DMS 273 (cell line): Measurements from ENCODE around the gene MEIOC.
"Not testable (repeated sequence)": the region's sequence is repeated elsewhere in the genome, so short reads cannot be mapped to it uniquely, and the experiment has no call there.

ENCODE experiments used
- DNase-seq: peaks from one replicate; lab custom pipeline; 2025; ENCODE audit not compliant: unreplicated experiment; lab: John Stamatoyannopoulos, UW

Gene MEIOC

DNA sequence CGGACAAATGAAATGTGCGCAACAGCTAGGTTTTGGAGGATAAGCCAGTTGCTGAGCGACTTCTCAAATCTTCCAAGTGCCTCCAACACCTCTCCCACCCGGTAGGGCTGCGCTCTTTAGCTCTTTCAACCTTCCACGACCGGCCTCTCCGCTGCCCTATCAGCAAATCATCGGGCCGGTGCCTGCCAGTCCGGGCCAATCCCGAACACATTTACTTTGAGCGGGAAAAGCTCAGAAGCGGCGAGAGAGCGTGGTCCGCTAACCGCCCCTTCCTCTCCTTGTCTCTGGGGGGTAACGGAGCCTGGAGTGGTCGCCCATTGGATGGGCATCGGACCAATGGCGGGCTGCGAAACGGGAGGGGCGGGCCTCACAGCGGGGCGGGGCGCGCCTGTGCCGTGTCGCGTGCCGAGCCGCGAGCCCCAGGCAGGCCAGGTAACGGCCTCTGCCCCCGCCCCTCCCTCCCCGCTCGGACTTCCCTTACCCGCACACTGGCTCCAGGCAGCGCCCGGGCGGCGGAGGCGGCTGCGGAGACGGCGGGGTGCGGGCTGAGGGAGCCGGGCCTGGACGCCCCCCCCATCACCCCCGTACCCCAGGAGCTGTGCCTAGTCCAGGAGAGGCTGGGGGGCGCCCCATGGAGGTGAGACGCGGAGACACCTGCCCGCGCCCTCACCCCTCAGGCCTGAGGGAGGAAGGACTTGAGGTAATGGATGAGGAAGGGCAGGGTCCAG, at the start of gene MEIOC:
Gene MEIOC (plus strand): TSS at position 486 of the 728 bp plus-strand sequence. CDS start 146 bp downstream, at position 632.
- DNase-seq: no peak

DNA sequence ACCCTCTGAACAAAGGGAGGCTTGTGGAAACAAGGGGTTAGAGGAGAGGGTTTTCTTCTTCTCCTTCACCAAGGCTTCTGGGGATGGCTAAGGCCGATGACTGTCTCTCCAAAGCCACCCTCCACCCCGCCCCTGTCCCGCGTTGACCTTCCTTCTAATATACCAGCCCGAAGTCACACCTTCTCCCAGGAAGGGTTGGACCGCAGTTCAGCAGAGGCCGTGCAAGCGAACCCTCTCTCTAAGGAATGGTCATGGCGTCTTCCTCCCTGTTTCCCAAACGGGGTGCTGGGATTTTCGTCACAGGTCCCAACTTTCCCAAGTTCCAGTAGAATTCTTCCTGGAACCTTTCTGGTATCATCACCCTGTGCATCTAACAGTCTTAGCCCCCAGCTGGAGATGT, 49.6 kb upstream of the MEIOC start:
- DNase-seq: no peak

DNA sequence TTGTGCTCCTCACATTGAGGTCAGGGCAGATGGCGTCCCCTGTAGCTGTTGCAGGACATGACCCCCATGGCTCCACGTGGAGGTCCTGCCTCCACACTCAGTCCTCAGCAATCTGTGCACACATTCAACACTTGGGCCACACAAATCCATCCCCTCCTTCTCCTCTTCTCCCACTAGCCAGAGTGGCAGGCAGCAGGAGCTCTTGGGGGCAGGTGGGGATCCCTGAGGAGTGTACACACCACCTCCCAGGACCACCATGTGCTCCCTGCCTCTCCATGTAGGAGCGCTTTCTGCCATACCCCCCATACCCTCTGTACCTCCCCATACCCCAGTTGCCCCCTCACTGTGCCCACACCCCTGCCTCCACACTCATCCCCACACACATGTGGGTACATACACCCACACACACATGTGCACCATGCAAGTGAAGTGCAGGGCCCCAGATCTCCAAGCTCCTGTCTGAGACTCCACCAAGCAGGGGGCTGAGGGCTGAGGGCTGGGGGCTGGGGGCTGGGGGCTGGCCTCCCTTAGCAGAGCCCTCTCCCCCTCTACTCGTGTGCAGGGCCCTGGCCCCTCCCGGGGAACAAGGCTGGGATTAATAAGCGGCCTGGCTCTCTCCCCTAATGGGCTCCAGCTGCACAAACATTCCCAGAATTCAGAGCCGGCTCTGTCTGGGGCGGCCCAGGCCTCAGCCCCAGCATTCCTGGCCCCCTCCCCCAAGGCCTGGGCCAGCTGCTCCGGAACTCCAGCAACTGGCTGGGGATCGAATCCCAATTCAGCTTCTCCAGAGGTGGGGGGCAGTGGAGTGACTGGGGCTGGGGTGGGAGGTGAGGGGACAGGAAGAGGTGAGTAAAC, 48.2 kb upstream of the MEIOC start:
- peak; percentile 72 for DNase-seq

GRCh38 chr17:44608727-44609435, 47.4 kb upstream of the MEIOC start:
- peak; percentile 64 for DNase-seq

DNA sequence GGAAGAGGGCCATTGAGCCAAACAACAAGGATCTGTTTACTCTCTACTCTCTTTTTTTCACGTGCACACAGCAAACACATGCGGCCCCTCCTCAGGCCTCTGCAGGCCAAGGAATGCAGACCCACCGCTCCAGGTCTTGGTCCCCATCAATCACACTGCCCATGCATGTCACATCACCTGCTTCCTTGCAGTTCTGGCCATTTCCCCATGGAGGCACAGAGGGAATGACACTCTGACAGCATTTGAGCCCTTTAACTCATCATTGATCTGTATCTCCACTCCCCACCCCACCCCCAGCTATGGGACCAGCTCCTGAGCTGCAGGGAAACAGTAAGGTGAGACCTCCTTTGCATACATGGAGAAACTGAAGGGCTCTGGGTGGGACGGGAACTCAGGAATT, 45.9 kb upstream of the MEIOC start:
- no peak for DNase-seq

DNA sequence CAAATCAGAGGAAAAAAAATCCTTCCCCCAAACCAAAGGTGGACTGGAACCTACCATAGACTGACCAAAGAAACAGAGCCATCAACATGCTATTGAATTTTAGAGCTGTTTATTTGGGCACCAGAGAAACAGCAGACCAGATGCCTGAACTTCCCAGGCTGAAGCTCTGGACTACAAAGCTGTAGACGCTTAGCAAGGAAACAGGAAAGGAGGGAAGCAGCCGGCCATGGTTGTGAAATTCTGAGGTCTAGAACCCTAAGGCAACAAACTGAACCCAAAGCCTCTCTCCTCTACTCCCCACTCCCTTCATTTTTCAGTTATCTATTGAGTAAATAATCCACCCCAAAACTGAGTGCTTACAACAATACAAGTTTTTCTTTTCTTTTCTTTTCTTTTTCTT, 45.4 kb upstream of the MEIOC start:
- DNase-seq: no peak

- no peak for DNase-seq
Measured at GRCh38 chr17:44614862-44615261, 41.4 kb upstream of the MEIOC start.

GRCh38 chr17:44618652-44619051, 37.6 kb upstream of the MEIOC start:
- DNase-seq: not testable (repeated sequence)

GRCh38 chr17:44623070-44623725, 33.1 kb upstream of the MEIOC start:
- DNase-seq: no peak

DNA sequence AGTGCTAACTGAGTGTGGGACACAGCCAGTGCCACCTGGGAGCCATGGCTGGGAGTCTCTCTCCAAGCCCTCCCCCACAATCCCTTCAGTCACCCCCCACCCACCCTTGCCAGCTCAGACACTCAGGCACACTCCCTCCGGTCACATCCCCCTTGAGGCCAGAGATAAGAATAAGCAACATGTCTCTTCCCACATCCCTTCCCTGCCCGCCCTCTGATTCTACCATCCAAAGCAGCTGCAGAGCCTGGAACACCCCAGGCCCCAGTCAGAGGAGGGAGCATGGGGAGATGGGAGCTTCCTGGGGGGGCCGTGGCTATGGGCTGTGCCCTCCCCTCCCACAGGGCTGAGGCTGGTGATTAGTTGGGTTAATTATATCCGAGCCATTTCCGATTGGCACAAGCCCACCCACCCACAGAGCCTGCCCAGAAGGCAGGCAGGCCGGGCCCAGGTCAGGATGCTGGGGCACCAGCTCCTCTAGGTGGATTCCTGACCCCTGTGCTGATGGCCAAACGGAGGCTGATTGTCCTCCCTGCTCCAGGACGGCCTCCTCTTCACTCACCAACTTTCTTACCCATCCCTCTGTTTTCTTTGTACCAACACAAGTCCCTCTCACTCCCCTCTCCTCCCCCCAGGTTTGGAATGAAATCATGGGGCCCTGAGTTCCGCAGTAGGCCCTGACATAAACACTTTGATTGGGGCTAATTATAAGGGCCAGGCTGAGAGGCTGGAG, 28.6 kb upstream of the MEIOC start:
- DNase-seq: no peak

DNA sequence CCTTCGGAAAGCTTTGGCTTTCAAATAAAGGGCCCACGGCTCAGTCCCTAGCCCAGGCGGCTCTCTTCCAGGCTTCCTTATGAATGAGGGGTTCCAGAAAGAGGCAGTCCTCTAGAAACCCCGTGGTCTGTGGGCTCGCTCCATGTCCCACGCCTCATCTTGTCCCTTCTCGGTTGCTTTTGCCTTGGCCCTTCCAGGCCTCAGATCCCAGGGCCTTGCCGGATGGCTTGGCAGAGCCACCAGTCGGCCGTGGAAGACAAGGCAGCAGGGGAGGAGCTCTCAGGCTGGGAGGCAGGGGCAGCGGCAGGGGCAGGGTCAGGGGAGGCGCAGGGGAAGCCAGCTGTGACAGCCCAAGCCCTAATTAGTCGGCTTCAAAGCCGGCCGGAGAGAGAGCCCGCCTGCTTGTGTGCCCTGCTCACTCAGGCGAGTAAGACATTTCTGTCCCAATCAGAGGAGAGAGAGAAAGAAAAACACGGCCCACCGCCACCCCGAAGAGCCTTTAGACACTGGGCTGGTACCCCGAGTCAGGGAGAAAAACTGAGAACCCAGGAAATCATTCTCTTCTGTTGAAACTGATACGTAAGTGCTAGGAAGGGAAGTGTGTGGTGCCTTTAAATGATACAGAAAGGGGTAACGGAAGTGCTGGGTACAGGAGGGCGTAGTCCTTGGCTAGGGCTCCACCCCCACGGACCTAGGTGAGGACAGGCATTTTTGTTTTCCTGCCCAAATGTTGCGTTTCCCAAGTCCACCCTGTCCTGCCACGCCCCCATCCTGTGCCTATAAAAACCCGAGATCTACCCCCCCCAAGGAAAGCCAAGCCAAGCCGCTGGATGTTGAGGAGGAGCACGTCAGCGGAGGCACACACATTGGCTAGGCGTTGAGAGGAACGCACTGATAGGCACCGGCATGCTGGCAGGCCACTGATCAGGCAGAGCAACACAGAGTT, 27.8 kb upstream of the MEIOC start:
- no peak for DNase-seq

DNA sequence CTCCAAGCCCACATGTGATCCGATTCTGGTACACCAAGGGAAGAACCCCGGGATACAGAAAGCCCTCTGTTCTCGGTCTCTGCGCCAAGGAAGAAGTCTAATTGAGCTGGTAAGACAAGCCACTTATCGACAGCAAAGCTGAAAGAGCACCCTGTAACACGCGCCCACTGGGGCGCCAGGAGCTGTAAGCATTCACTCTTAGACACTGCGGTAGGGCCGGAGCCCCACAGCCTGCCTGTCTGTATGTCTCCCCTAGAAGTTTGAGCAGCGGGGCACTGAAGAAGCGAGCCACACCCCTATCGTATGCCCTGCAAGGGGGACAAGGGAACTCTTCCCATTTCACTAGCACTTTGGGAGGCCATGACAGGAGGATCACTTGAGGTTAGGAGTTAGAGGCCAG, 27.0 kb upstream of the MEIOC start:
- no peak for DNase-seq

DNA sequence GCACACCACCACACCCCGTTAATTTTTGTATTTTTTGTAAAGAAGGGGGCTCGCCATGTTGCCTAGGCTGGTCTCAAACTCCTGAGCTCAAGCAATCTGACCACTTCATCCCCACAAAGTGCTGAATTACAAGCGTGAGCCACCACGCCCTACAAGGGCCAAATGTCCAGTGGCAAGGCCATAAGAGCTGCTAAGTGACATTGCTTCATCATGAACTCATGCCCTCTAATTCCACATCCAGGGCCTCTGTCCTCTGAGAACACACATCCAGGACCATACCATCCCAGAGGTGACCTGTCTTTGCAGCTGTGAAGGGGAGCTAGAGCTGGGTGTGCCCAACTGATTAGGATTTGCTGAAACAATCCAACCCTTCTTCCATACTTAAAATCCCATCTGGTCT, 25.6 kb upstream of the MEIOC start:
- no peak for DNase-seq

- no peak for DNase-seq
Measured at GRCh38 chr17:44633998-44634397, 22.3 kb upstream of the MEIOC start.

- DNase-seq: not testable (repeated sequence)
Measured at GRCh38 chr17:44634401-44634800, 21.9 kb upstream of the MEIOC start.

DNA sequence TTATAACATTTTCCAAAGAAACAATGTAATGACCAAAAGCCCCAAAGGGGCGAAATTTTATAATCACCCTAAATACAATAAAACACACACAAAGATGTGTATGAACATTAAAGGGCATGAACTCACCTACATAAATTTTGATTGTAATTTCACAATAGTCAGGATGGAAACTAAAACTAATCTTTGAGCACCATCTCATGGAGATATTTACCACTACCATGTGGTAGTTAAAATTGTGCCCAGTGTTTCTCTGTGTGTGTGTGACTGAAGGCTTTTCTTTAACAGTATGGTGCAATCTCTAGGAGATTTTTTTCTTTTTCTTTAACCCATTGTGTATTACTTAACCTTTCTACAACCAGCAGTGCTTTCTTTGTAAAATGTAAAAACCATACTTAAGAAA, 19.7 kb upstream of the MEIOC start:
- DNase-seq: peak; percentile 63

DNA sequence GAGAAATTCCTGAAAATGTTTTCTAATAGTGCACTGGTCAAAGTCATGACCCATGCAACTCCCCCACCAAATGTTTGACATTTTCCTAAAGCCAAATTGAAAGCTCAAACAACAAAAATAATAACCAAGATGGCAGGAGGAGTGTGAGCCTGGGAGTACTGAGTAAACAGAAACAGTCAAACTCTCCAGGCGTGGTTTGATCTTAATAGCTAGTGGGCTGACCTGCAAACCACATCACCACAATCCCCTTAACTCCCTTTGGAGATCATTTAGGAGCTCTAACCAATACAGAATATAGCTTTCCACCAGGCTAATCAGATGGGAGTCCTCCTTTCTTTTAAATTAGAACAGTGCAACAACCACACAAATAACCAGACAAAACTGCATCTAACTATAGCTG, 19.2 kb upstream of the MEIOC start:
- no peak for DNase-seq

DNA sequence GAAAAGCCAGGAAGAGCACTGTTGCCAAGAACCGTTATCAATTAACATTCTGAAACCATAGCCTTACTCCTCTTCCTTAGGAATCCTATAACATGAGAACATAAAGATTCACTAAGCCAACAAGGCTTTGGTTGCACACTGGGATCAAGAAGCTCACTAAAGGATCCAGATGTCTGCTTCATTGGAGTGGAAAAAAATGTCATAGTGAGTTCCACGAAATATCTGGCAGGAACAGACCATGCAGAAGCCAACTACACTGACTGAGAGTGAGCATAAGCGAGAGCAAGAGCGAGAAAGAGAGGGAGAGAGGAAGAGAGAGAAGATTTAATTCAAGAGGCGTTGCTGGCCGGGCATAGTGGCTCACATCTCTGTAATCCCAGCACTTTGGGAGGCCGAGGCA, 13.4 kb upstream of the MEIOC start:
- DNase-seq: no peak

GRCh38 chr17:44645341-44645740, 10.9 kb upstream of the MEIOC start:
- DNase-seq: no peak
